ENCODE results near the gene TMEM74B.
"Not testable (repeated sequence)": the region's sequence is repeated elsewhere in the genome, so short reads cannot be mapped to it uniquely, and the experiment has no call there.

TMEM74B gene

GRCh38 chr20:1184638-1185315, at the start of gene TMEM74B:
TMEM74B (minus strand) TSS chr20:1184981; CDS start chr20:1183801, 1,180 bp downstream.
- peak; percentile 26 for DNase-seq (ENCODE audit: low spot score)

- no peak for DNase-seq (ENCODE audit: low spot score)
Measured at GRCh38 chr20:1232286-1233111, 47.7 kb upstream of the TMEM74B start.

- no peak for DNase-seq (ENCODE audit: low spot score)
Measured at GRCh38 chr20:1229541-1229940, 44.8 kb upstream of the TMEM74B start.

GRCh38 chr20:1225783-1226654, 41.2 kb upstream of the TMEM74B start, which contains the start of gene RAD21L1:
RAD21L1 (plus strand) TSS chr20:1226044; CDS start chr20:1228454, 2,410 bp downstream.
- peak; percentile 93 for DNase-seq (ENCODE audit: low spot score)

GRCh38 chr20:1225263-1225782, 40.5 kb upstream of the TMEM74B start:
- DNase-seq (ENCODE audit: low spot score) = no peak

- DNase-seq (ENCODE audit: low spot score) = no peak
Measured at GRCh38 chr20:1224205-1224890, 39.6 kb upstream of the TMEM74B start.

- DNase-seq (ENCODE audit: low spot score) = not testable (repeated sequence)
Measured at GRCh38 chr20:1222750-1223149, 38.0 kb upstream of the TMEM74B start.

- DNase-seq (ENCODE audit: low spot score) = not testable (repeated sequence)
Measured at GRCh38 chr20:1216527-1217427, 32.0 kb upstream of the TMEM74B start.

- no peak for DNase-seq (ENCODE audit: low spot score)
Measured at GRCh38 chr20:1215386-1216170, 30.8 kb upstream of the TMEM74B start.

GRCh38 chr20:1214838-1215261, 30.1 kb upstream of the TMEM74B start:
- DNase-seq (ENCODE audit: low spot score) = no peak

- peak; percentile 54 for DNase-seq (ENCODE audit: low spot score)
Measured at GRCh38 chr20:1212607-1213396, 28.0 kb upstream of the TMEM74B start.

GRCh38 chr20:1212023-1212422, 27.2 kb upstream of the TMEM74B start:
- DNase-seq (ENCODE audit: low spot score) = no peak

GRCh38 chr20:1210501-1210900, 25.7 kb upstream of the TMEM74B start:
- DNase-seq (ENCODE audit: low spot score) = no peak

GRCh38 chr20:1209447-1210387, 24.9 kb upstream of the TMEM74B start:
- DNase-seq (ENCODE audit: low spot score) = no peak

GRCh38 chr20:1207293-1207878, 22.6 kb upstream of the TMEM74B start:
- no peak for DNase-seq (ENCODE audit: low spot score)

- no peak for DNase-seq (ENCODE audit: low spot score)
Measured at GRCh38 chr20:1206366-1207148, 21.8 kb upstream of the TMEM74B start.

Data from germinal center (tissue), 1 donor.